Muscle of leg (tissue), 11 donors: ENCODE measurements around the gene LAPTM5. TPM values are rescaled to one million over a fixed set of nuclear protein-coding genes. Genes with fewer than 3 reads are reported as not detected.
"Not testable (repeated sequence)": the region's sequence is repeated elsewhere in the genome, so short reads cannot be mapped to it uniquely, and the experiment has no call there.

Source experiments
- DNase-seq: peaks from one replicate; pipeline ENCODE4 v3.0.0; 2013
- H3K27ac ChIP-seq: one replicate; pipeline ENCODE4 v1.5.1; 2013; ENCODE audit warnings: mild to moderate bottlenecking, low read length, control low read depth
- H3K27me3 ChIP-seq: one replicate; pipeline ENCODE4 v1.6.1; 2013; ENCODE audit warnings: low read length; ENCODE audit not compliant: control insufficient read depth, insufficient read depth
- H3K36me3 ChIP-seq: one replicate; pipeline ENCODE4 v1.6.1; 2013; ENCODE audit warnings: low read length; ENCODE audit not compliant: control insufficient read depth, insufficient read depth
- H3K4me1 ChIP-seq: one replicate; pipeline ENCODE4 v1.6.1; 2013; ENCODE audit warnings: low read length; ENCODE audit not compliant: control insufficient read depth, insufficient read depth
- H3K4me3 ChIP-seq: one replicate; pipeline ENCODE4 v1.5.1; 2013; ENCODE audit warnings: low read length, control low read depth
- H3K9me3 ChIP-seq: replicated peaks from 2 replicates; pipeline ENCODE4 v1.6.1; 2013; ENCODE audit warnings: low read depth, low read length; ENCODE audit not compliant: control insufficient read depth
- WGBS: methylation state at CpG from one replicate; pipeline ENCODE4 v1.1.5; 2013; ENCODE audit warnings: missing lambda C conversion rate; ENCODE audit not compliant: insufficient coverage; 5-methylcytosine and 5-hydroxymethylcytosine counted together
- polyA plus RNA-seq, 8 donors: library from polyadenylated mRNA; unstranded; fragments of 120-200 nt; gene quantifications; one replicate each; pipeline versions ENCODE4 v1.2.1 to v1.2.3, GENCODE V29; 2013; ENCODE audit warnings: inconsistent platforms in 1 of 8, low replicate concordance in 1 of 8; ENCODE audit not compliant: insufficient read length in 8 of 8, insufficient read depth in 1 of 8
- total RNA-seq: library from RNA; stranded (reverse); fragments of 120-200 nt; gene quantifications from one replicate; pipeline ENCODE4 v1.2.4, GENCODE V29; 2013

LAPTM5 gene
- total and polyA plus RNA-seq, 9 donors: 5.6 to 22.9 (median 17.6) TPM

GRCh38 chr1:30798389-30799232 lies 41.0 kb upstream of the LAPTM5 start:
- peak; percentile 60 for DNase-seq
- WGBS: 58% methylated on average over 6 of the region's 9 CpGs
- Histone ChIP-seq H3K4me1 (peaks cover 17% of the 10 kb centered on the region), H3K4me3 (no peak overlapping the region), H3K27me3 (peaks cover 3% of the 10 kb centered on the region), H3K27ac (no peak overlapping the region), H3K36me3 (no peaks in the 10 kb centered on the region), H3K9me3 (no peaks in the 10 kb centered on the region)

DNA sequence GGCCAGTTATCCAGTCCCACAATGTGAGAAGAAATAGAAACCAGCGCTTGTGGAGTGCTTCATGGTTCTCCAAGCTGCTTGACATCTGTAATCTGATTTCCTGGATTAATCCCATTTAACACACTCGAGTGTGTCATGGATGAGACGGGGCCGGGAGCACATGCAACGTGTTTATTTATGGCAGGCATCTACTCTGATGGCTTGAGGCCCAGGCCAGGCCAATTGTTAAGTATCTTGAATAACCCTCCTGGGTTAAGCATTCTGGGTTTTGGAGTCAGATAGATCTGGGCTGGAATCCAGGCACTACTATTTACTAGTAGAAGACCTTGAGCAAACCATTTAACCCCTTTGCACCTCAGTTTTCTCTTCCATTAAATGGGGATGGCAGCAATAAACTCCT lies 37.5 kb upstream of the LAPTM5 start:
- no peak overlapping the region for H3K27ac ChIP-seq
- peaks cover 7% of the 10 kb centered on the region for H3K27me3 ChIP-seq
- no peaks in the 10 kb centered on the region for H3K36me3 ChIP-seq
- WGBS: 57% methylated on average over 1 of the region's 5 CpGs
- H3K9me3 ChIP-seq: no peaks in the 10 kb centered on the region
- DNase-seq: peak; percentile 77
- H3K4me1 ChIP-seq: peaks cover 6% of the 10 kb centered on the region
- no peak overlapping the region for H3K4me3 ChIP-seq

DNA sequence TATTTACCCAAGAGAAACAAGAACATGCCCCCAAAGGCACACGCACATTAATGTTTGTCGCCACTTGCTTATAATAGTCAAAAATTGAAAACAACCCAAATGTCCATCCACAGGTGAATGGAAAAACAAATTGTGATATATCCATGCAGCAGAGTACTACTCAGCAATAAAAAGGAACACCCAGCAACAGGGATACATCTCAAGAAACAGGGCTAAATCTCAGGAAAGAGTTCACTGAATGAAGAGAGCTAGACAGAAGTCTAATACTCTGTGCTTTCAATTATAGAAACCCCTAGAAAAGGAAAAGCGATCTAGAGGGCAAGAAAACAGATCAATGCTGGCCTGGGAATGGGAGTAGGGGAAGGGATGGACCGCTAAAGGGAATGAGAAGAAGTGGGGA lies 36.7 kb upstream of the LAPTM5 start:
- H3K4me3 ChIP-seq: no peak overlapping the region
- no peaks in the 10 kb centered on the region for H3K9me3 ChIP-seq
- peaks cover 7% of the 10 kb centered on the region for H3K27me3 ChIP-seq
- peaks cover 6% of the 10 kb centered on the region for H3K4me1 ChIP-seq
- no peak overlapping the region for H3K27ac ChIP-seq
- whole genome bisulfite sequencing: 83% methylated on average over 2 of the region's 4 CpGs
- no peaks in the 10 kb centered on the region for H3K36me3 ChIP-seq
- no peak for DNase-seq

DNA sequence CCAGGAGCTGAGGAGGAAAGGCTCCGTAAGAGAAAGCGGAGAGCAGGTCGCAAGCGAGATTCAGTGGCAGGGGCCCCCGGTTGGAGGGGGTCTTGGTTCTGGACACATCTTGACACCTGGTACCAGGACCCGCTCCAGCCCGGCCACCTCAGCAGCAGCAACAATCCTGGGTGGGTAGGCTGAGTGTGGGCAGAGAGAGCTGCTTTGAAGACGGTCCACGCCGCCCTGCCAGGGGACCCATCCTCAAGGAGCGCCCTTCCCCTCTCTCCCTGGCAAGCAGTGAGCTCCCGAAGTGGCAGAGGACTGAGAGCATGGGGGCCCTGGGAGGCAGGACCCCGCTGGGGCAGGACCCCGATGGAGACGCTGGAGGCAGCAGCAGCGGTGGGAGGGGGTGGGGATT lies 35.6 kb upstream of the LAPTM5 start:
- peaks cover 7% of the 10 kb centered on the region for H3K27me3 ChIP-seq
- H3K4me3 ChIP-seq: no peak overlapping the region
- no peaks in the 10 kb centered on the region for H3K36me3 ChIP-seq
- WGBS: 86% methylated on average over 15 of the region's 16 CpGs
- H3K27ac ChIP-seq: no peak overlapping the region
- H3K9me3 ChIP-seq: no peaks in the 10 kb centered on the region
- peaks cover 12% of the 10 kb centered on the region for H3K4me1 ChIP-seq
- DNase-seq: no peak

GRCh38 chr1:30791868-30792267 lies 34.3 kb upstream of the LAPTM5 start:
- no peak for DNase-seq
- H3K4me1 ChIP-seq: peaks cover 17% of the 10 kb centered on the region
- H3K4me3 ChIP-seq: no peak overlapping the region
- H3K36me3 ChIP-seq: no peaks in the 10 kb centered on the region
- peaks cover 7% of the 10 kb centered on the region for H3K27me3 ChIP-seq
- no peaks in the 10 kb centered on the region for H3K9me3 ChIP-seq
- no peak overlapping the region for H3K27ac ChIP-seq
- WGBS: 60% methylated on average over 1 of the region's 5 CpGs

GRCh38 chr1:30790850-30791778 lies 33.5 kb upstream of the LAPTM5 start:
- Histone ChIP-seq H3K27me3 (peaks cover 7% of the 10 kb centered on the region), H3K36me3 (no peaks in the 10 kb centered on the region), H3K27ac (no peak overlapping the region), H3K4me1 (peaks cover 24% of the 10 kb centered on the region), H3K4me3 (no peak overlapping the region), H3K9me3 (no peaks in the 10 kb centered on the region)
- 37% methylated on average over 5 of the region's 5 CpGs for WGBS
- DNase-seq: no peak

DNA sequence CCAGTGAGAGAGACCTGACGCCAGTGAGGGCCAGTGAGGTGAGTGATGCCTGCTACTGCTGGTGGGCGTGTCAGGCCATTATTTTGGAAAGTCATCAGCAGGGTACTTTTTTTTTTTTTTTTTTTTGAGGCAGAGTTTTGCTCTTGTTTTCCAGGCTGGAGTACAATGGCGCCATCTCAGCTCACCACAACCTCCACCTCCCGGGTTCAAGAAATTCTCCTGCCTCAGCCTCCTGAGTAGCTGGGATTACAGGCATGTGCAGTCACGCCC lies 32.6 kb upstream of the LAPTM5 start:
- not testable (repeated sequence) for DNase-seq, H3K27ac ChIP-seq, H3K4me3 ChIP-seq, H3K9me3 ChIP-seq, H3K27me3 ChIP-seq, H3K36me3 ChIP-seq
- peaks cover 25% of the 10 kb centered on the region for H3K4me1 ChIP-seq
- no CpG with 5 or more reads among the region's 5 CpGs for WGBS

- H3K27ac ChIP-seq: no peak overlapping the region
- DNase-seq: no peak
- 92% methylated on average over 3 of the region's 12 CpGs for WGBS
- H3K9me3 ChIP-seq: no peaks in the 10 kb centered on the region
- H3K36me3 ChIP-seq: no peaks in the 10 kb centered on the region
- H3K27me3 ChIP-seq: peaks cover 7% of the 10 kb centered on the region
- H3K4me3 ChIP-seq: no peak overlapping the region
- H3K4me1 ChIP-seq: peaks cover 20% of the 10 kb centered on the region
Measured at GRCh38 chr1:30789388-30790255, 32.0 kb upstream of the LAPTM5 start.

DNA sequence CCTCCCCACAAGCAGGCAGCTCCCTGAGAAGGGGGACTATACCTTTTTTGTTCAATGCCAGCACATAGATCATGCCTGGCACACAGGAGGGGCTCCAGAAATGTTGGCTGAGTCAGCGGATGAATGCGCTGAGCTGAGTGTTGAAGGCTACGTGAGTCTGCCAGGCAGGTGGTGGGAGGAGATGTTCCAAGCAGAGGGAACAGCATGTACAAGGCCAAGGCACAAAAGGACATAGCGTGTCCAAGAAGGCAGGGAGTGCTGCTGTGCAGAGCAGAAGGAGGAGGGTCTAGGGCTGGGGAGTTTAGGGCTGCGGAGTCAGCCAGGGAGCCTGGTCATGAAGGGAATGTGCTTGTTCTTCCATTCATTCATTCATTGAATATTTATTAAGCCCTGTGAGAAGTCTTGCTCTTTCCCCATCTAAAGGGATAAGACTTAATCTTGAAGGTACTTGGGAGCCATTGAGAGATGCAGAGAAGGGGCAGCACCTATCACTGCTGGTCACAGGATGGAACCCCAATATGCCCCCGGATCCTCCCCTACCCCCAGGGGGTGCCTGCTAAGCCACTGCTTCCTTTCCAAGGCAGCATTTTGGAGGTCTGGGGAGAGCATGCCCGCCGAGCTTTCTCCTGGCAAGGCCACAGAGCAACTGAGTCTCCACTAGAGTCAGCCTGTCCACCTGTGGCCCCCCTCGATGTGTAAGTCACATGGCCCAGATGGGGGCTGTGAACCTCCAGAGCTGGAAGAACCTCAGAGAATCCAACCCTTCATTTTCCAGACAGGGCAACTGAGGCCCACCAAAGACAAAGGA lies 31.2 kb upstream of the LAPTM5 start:
- peaks cover 20% of the 10 kb centered on the region for H3K4me1 ChIP-seq
- peaks cover 7% of the 10 kb centered on the region for H3K27me3 ChIP-seq
- no peak overlapping the region for H3K4me3 ChIP-seq
- no peaks in the 10 kb centered on the region for H3K9me3 ChIP-seq
- H3K36me3 ChIP-seq: no peaks in the 10 kb centered on the region
- peak; percentile 54 for DNase-seq
- H3K27ac ChIP-seq: peak overlapping the region; percentile 29
- WGBS: 75% methylated on average over 7 of the region's 9 CpGs
